ENCODE measurements around the gene CCT2.

The CCT2 gene

DNA sequence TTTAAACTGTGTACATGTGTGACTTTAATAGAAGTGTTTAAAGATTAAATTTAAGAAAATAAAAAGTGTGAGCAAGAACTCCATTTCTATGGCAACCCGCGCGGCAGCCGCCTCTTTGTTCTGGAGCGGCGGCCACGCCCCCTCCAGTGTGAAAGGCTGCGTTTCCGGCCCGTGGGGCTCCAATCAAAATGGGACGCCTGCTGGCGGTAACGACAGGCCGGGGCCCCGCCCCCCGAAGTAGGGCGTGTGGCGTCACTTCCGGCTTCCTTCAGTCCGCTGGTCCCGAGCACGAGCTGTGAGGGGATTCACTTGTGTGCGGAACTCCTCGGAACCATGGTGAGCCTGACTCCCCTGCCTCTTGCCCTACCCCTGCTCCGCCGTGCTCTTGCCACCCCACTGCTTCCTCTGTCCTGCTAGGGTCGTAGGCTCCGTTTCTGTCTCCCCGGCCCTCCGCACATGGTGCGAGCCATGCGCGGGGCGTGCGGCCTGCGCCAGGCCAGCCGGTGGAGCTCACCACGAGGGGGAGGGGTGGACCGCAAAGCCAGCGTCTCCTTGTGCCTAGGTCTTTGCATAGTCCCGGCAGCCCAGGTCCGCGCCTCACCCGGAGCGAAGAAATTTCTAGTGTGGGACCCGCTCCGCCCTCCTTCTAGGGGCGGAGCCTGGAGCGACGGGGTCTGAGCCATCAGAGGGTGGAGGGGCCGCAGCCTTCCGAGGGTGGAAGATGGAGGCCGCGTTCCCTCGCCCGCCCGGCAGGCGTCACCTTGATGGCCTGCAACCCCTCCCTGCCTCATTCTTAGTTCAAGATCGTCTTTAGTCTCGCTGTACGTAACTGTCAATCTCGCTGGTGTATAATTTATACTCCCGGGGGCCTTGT is at the start of gene CCT2:
TSS of gene CCT2 (plus strand) at position 271 of the 874 bp plus-strand sequence. CDS start at position 334, 63 bp downstream.
- DNase-seq (ENCODE audit: low read depth), result peak; percentile 94

DNA sequence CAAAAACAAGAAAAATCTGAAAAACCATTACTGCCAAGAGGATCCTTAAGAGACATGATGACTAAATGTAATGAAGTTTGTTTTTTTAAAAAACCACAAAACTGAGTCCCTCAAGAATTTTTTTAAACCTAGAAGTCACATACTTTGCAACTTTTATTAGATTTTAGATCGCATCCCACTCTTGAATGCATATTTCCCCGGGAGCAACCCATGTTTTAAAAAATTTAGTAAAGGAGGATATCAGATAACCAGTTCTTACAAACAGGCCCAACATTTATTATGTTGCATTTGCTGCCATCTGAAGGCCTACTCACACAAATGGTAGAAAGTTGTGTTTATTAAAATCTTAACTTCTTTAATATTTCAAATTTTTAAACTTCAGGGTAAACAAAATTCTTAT is 44.3 kb upstream of the CCT2 start:
- DNase-seq (ENCODE audit: low read depth), result no peak

DNA sequence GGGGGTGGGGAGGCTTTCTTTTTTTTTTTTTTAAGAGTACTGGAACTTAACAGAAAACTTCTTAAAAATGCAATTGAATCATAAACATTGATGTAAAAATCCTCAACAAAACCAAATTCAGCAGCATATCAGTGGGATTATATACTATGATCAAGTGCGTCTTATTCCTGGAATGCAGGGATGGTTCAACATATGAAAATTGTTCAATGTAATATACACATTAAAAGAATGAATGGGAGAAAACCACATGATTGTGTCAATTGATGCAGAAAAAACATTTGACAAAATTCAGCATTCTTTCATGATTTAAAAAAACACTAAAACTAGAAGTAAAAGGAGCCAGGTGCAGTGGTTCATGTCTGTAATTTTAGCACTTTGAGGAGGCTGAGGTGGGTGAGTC is 41.2 kb upstream of the CCT2 start:
- DNase-seq (ENCODE audit: low read depth), result no peak

DNA sequence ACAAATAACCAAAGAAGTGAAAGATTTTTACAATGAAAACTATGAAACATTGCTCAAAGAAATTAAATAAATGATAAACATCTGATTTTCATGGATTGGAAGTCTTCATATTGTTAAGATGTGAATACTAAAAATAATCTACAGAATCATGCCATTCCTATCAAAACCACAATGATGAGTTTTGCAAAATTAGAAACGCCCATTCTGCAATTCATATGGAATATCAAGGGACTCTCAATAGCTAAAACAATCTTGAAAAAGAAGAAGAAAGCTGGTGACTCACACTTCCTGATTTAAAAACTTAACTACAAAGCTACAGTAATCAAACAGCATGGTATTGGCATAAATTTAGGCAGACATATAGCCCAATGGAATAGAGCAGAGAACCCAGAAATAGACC is 40.2 kb upstream of the CCT2 start:
- no peak for DNase-seq (ENCODE audit: low read depth)

DNA sequence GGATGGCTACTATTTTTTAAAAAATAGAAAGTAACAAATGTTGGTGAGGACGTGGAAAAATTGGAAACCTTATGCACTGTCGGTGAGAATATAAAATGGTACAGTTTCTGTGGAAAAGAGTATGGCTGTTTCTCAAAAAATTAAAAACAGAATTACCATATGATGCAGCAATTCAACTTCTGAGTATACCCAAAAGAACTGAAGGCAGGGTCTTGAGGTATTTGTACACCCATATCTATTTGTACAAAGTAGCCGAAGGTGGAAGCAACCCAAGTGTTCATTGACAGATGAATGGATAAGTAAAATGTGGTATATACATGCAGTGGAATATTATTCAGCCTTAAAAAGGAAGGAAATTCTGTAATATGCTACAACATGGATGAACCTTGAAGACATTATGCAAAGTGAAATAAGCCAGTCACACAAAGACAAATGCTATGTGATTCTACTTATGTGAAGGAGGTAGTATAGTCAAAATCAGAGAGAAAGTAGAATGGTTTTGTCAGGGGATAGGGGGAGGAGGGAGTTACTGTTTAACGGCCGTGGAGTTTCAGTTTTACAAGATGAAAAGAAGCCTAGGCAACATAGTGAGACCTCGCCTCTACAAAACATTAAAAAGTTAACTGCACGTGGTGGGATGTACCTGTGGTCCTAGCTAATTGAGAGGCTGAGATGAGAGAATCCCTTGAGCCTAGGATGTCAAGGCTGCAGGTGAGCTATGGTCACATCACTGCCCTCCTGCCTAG is 38.4 kb upstream of the CCT2 start:
- no peak for DNase-seq (ENCODE audit: low read depth)

DNA sequence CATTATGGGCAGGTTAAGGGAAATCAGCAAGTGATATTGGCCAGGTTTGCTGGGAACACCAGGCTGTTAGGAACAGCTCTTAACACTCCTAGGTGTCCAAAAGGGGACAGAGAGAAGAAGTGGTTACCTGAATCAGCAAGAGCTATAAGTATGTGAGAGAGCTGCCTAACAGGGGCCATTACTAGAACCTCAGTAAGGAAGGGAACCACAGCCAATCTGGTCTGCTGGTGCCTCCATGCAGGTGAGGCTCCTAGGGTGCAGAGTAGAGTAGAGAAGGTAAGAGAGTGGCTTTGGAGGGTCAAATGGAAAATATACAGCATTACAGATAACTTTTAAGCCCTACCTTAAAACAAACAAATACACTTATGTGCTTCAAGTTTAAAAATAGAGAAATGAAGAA is 36.6 kb upstream of the CCT2 start:
- DNase-seq (ENCODE audit: low read depth), result no peak

DNA sequence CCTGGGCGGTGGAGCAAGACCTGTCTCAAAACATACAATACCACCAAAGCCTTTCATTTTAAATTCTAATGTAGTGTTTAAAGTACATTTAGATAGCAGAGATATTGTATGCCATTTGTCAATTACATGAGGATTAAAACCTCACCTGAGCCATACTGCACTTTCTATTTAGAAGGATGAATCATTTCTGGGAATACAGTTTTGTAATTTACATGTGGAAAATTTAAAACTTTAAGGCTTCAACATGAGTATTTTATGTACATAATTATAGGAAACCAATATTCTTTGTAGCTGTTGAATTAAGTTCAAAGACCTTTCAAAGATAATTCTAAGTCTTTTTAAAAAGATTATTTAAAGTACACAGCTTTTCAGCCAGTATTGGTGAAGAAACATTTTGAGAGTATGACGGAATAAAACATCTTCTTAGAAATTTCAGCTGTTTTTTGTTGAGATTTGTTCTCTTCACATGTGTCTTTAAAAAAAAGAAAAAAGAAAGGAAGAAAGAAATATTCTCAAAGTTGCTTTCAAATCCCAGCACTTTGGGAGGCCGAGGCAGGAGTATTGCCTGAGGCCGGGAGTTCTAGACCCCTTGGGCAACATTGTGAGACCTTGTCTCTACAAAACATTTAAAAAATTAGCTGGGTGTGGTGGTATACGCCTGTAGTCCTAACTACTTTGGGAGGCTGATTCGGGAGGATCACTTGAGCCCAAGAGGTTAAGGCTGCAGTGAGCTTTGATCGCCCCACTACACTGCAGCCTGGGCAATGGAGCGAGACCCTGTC is 34.5 kb upstream of the CCT2 start:
- DNase-seq (ENCODE audit: low read depth), result no peak

DNA sequence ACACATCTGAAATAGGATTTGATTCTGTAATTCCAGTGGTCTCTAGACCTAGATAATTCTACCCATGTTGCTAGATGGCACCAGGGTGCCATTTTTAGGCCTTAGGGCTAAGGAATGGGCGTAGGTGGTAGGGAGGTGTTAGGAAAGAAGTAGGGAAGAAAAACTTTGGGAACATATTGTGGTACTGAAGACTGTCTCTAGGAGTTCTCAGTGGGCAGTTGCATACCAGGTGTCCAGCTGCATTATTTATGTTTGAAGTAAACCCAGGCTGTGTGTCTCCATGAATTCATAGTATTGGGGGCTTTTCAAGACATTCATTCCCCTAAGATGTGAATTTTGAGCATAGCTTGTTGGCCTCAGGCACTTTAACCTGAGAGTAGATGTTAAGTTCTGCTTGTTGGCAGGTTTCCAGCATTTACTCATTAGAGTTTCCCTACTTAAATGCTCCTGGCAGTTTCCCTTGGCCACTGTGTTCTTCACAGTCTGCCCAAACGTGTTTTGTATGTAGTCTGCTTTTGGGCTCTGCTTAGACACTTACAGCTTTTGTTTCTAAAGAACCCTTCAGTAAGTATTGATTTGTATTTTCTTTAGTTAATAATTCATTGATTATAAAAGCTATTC is 31.5 kb upstream of the CCT2 start:
- DNase-seq (ENCODE audit: low read depth), result no peak

DNA sequence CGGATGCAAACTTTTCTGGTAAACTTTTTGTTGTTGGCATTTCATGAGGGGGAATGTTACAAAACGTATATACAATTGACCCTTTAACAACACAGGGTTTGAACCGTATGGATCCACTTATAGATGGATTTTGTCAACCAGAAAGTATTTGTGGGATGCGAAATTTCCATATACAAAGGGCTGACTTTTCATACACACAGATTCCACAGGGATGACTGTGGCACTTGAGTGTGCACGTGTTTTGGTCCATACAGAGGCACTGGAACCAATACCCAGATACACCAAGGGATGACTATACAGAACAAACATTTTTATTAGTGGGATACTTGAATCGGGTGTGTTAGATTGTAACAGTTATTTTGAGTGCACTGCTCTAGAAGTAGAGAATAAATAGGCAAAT is 29.8 kb upstream of the CCT2 start:
- no peak for DNase-seq (ENCODE audit: low read depth)

DNA sequence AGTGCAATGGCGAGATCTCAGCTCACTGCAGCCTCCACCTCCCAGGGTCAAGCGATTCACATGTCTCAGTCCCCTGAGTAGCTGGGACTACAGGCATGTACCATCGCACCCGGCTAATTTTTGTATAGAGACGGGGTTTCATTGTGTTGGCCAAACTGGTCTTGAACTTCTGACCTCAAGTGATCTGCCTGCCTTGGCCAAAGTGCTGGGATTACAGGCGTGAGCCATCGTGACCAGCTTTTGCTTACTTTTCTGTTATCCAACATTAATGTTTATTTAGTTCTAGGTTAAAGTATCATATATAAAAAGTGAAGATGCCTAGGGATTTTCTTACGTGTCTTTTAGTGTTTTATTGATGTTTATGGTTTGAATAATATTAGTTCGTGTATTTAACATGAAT is 28.9 kb upstream of the CCT2 start:
- DNase-seq (ENCODE audit: low read depth), result no peak

DNA sequence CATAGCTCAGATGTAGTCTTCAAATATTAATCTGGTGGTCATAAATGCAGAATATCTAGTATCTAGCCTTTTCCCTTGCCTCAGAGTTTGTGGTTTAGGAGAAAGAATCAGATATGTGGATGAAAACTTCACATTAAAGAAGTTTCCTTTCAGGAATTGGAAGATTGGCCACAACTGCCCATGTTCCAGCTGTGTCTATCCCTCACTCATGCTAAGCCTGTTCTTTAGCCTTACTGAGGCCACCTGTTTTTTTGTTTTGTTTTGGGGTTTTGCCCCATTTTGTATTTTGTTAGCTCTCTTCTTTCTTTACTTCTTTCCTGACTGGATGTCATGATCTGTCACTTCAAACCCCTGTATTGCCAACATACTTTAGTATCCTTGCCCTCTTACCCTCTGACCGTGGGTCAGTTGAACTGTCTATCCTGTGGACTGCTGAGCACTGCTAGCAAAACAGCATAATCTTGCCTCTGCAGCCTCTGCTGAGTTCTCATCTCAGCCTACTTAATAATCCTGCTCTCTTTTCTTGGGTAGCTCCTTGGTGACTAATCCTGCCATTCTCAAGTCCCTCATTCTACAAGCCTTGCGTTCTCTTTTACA is 22.0 kb upstream of the CCT2 start:
- no peak for DNase-seq (ENCODE audit: low read depth)

DNA sequence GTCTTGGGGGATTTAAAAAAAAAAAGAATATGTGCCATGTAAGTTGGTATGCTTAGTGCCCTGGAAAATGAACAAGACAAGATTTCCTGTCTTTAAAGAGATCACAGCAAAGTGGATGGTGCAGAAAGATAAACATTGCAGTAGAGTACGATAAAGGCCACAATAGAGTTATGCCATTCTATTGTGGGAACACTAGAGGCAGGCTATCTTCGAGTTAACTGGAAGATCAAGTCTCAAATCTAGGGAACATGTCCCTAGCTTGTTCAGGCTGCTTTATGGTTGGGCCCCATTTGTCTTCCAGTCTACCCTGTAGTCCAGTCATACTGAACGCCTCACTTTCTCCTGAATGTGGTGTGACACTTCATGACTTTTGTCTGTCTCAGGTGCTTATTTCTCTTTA is 18.7 kb upstream of the CCT2 start:
- DNase-seq (ENCODE audit: low read depth), result no peak

DNA sequence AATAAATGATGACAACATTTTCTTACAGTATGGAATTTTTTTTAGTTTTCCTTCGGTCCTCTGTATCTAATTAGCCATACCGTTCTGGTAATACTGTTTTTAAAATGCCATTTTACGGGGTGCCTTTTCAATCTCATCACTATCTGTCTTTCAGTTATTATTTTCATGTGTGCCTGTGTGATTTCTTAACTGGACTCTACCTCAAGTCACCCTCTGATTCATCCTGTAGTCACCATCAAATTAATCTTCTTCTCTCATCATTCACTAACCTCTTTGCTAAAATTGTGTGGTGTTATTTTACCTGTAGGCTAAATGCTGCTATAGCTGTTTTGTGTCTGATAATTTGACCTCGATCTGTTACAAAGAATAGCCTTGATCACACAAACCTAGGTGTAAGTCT is 16.0 kb upstream of the CCT2 start:
- DNase-seq (ENCODE audit: low read depth), result no peak

DNA sequence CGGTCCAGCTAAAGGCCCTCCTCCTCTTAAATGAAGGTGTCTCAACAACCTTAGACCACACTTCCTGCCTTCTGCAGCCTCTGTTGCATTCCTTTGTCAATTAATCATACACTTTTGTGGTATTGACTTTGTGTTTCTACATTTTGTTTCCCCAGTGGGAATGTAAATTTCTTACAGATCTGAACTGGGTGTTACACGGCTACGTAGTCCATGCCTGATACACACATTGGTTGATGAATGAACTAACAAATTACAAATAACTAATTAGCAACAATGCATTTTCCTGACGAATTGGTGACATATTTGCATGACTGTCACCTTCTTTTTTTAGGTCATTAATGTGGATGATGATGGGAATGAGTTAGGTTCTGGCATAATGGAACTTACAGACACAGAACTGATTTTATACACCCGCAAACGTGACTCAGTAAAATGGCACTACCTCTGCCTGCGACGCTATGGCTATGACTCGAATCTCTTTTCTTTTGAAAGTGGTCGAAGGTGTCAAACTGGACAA is 15.2 kb upstream of the CCT2 start:
- DNase-seq (ENCODE audit: low read depth), result no peak

DNA sequence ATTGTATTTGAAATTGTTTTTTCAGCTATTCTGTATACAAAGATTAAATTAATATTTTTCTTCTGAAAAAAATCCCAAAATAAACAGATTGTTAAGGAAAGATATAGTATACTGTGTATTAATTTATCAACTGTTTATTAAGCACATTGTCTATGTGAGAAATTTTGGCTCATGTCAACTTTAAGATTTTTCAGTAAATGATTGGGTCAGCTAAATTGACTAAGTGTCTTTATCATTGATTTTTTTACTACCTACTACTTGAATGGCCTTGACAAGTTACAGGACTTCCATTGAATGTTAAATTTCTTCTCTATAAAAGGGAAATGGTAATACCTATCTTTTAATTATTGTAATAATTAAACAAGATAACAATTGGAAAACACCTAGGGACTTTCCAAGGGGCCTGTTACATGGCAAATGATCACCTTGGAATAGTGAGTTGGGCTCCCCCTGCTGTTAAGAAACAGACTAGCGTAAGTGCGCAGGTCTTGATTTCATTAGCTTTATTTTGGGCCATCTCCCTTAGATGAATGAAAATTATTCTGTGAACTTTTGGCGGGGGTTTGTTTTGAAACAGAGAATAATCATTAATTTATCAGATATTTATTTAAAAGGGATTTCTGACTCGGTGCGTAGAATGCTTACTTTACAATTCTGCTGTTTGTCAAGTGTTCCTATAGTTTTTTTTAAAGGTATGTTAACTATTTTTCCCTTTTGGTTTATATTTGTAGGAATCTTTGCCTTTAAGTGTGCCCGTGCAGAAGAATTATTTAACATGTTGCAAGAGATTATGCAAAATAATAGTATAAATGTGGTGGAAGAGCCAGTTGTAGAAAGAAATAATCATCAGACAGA is 14.5 kb upstream of the CCT2 start:
- peak; percentile 9 for DNase-seq (ENCODE audit: low read depth)

DNA sequence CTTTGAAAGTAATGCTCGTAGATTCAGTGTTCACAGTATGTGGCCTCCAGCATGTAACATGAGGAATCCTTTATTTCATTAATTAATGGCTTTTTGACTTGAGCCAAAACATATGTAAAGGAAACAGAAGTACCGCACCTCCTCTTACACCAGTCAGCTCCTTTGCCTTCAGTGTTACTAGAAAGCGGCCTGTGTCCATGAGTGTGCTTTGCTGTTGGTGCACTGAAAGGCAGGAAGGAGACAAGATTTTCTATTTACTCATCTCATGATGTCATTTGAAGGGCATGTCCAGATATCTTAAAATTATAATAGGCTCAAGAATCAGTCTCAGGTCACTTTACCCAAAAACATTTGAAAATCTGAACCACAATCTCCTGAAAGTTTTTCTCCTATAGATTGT is 9.9 kb upstream of the CCT2 start:
- no peak for DNase-seq (ENCODE audit: low read depth)

DNA sequence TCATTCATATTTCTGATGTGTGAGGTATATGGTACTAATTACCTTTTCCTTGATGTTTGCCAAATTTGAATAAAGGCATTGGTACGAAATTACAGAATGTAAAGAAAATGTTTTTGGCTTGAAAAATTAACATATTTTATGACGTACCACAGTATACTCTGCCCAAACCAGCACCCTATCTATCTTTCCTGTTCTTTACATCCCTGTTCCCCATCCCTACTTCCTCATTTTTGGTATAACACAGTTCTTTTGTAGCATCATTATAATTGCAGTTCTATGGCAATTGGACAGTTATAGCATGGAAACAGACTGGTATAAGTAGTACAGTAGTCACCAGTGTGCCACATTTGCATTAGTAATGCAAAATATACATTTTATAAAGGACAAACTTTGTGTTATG is 7.0 kb upstream of the CCT2 start:
- no peak for DNase-seq (ENCODE audit: low read depth)

DNA sequence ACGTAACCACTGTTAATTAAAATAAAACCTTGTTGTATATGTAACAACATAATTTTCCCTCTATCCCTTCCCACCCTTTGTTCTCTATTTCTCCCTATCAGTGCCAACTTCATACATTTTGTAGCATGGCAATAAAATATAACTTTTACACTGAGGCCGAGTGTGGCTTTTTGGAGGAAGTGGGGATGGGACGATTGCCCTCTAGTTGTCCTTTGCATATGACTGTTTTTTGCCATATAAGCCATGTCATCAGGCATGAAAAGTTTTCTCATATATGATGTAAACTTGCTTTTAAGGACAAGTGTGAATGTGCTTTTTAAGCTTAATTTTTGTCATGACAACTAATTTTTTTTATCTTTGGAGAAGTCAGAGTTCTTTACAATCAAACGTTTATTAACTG is 6.2 kb upstream of the CCT2 start:
- DNase-seq (ENCODE audit: low read depth), result no peak

DNA sequence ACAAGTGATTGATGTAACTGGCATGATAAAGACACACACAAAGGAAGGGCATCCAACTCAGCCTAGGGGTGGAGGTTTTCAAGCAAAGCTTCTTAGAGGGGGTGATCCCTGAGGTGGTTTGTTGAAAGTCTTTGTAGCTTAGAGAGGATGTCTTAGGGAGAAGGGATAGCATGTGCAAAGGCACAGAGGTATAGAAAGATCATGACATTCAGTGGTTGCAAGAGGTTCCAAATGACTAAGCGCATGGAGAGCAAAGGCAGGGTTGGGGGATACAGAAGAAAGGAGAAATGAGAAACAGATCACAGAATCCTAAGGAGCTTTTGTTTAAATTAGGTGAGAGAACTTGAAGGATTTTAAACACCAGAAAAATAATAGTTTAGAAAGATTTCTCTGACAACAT is 5.2 kb upstream of the CCT2 start:
- DNase-seq (ENCODE audit: low read depth), result no peak

DNA sequence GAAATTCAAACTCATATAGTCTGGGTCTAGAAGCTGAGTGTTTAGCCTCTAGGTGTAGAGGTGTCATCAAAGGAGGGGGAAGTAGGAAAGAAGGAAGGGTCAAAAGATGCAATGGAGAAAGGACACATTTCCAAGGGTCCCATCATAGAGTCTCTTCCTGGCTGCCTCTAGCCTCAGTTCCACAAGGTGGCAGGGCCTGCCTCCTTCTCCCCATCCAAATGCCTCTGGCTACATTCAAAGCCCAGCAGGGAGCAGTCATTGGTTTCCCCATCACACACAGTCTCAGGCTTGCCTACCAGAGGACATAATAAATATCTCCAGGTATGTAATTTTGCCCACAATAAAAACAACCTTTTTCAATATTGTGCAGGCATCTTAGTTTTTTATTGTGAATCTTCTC is 2.1 kb upstream of the CCT2 start:
- no peak for DNase-seq (ENCODE audit: low read depth)

DNA sequence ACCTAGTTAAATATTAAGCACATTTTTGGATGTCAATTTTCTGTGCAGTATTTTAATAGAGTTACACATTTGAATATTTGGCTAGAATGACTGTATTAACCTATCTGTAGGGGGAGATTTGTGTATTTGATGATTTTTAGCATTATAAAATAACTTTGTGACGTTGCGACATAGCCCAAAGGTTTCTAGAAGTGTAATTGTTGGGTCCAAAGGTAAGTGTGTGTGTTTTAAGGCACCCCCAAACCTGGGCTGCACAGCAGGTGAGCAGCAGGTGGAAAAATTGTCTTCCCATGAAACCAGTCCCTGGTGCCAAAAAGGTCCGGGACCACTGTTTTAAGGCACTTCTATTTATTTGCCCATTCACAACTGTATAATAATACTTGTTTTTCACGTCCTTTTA is 3.3 kb downstream of the CCT2 start:
- no peak for DNase-seq (ENCODE audit: low read depth)

All from activated T-helper 1 cell treated with Interleukin-2 at 50 U/mL for 16 hours (primary cell).